Psoas muscle (tissue), 8 donors: Measurements from ENCODE around the gene LDLRAD4. TPM values are rescaled to one million over a fixed set of nuclear protein-coding genes. Genes with fewer than 3 reads are reported as not detected.

Experiments
- ATAC-seq, 4 donors: fragments of 200-7000 bp; cut with Tn5 transposase; one replicate each; pipeline ENCODE4 v1.9.1; 2020; ENCODE audit warnings: moderate library complexity in 3 of 4, mild to moderate bottlenecking in 2 of 4
- DNase-seq, 2 donors: peaks; one replicate each; pipeline ENCODE4 v3.0.0-alpha.2; 2020
- H3K27ac ChIP-seq: fragments of 200-600 bp; one replicate; pipeline ENCODE4 v1.8.0; 2022
- H3K27me3 ChIP-seq, 3 donors: fragments of 200-600 bp in 1 of 3; one replicate each; pipeline versions ENCODE4 v1.6.1 to v1.8.0; 2013 to 2022; ENCODE audit warnings: low read length in 2 of 3, mild to moderate bottlenecking in 2 of 3, moderate library complexity in 1 of 3; ENCODE audit not compliant: insufficient read depth in 3 of 3
- H3K36me3 ChIP-seq, 2 donors: fragments of 200-600 bp in 1 of 2; one replicate each; pipeline versions ENCODE4 v1.6.1 to v1.8.0; 2013 to 2022; ENCODE audit warnings: low read depth in 1 of 2, mild to moderate bottlenecking in 1 of 2, moderate library complexity in 1 of 2; ENCODE audit not compliant: insufficient read depth in 1 of 2
- H3K4me1 ChIP-seq: fragments of 200-600 bp; one replicate; pipeline ENCODE4 v1.8.0; 2022
- H3K4me3 ChIP-seq: fragments of 200-600 bp; one replicate; pipeline ENCODE4 v1.8.0; 2022; ENCODE audit warnings: mild to moderate bottlenecking
- H3K9me3 ChIP-seq: fragments of 200-600 bp; one replicate; pipeline ENCODE4 v1.8.0; 2022
- WGBS, 3 donors: extraction: QIAGEN DNeasy Blood & Tissue Kit; methylation state at CpG; one replicate each; pipeline versions ENCODE4 v1.1.6 to v1.1.7; 2013; 5-methylcytosine and 5-hydroxymethylcytosine counted together
- intact Hi-C, 2 donors: fragments of 100-400 bp; cut with DNase I; formaldehyde crosslinking; loops; one replicate each; pipeline versions ENCODE4 v1.11.0 to v1.14.2; 2022
- polyA plus RNA-seq, 3 donors: library from polyadenylated mRNA; stranded (reverse); fragments of 200-250 nt; gene quantifications; one replicate each; pipeline ENCODE4 v1.2.3, GENCODE V29; 2013
- total RNA-seq, 4 donors: library from RNA; stranded (reverse); fragmentation: NEBNext Ultra II Directional in 2 of 4; extraction: Animal tissue kit (Norgen Biotek cat#: 25700) in 2 of 4; gene quantifications; one replicate each; pipeline versions ENCODE4 v1.2.1 to v1.2.4, GENCODE V29; 2021 to 2023
- TF ChIP-seq, protein P1 (sequence below): fragments of 200-600 bp; IDR thresholded peaks from one replicate; pipeline ENCODE4 v1.8.0; 2022; ENCODE audit warnings: antibody characterized with exemption
- donor health status: healthy with polysubstance abuse.
- donor health status: DM: no; HTN: no; CAD: no; lungs with moderate emphysema.
- donor health status: Bipolar disorder and iron deficiency.
- donor health status: healthy.
- donor health status: DM: yes; HTN: yes; CAD: no.
- donor health status: DM: no; HTN: no; CAD: no.
- donor health status: DM: no; HTN: no; CAD: no.
- donor health status: DM: yes; HTN: yes; CAD: no.

LDLRAD4 gene
- total and polyA plus RNA-seq, 7 donors, result 1.8 to 13.9 (median 3.8) TPM

GRCh38 chr18:13429884-13430510, 211.4 kb downstream of the LDLRAD4 start:
- TF ChIP-seq, protein P1, sequence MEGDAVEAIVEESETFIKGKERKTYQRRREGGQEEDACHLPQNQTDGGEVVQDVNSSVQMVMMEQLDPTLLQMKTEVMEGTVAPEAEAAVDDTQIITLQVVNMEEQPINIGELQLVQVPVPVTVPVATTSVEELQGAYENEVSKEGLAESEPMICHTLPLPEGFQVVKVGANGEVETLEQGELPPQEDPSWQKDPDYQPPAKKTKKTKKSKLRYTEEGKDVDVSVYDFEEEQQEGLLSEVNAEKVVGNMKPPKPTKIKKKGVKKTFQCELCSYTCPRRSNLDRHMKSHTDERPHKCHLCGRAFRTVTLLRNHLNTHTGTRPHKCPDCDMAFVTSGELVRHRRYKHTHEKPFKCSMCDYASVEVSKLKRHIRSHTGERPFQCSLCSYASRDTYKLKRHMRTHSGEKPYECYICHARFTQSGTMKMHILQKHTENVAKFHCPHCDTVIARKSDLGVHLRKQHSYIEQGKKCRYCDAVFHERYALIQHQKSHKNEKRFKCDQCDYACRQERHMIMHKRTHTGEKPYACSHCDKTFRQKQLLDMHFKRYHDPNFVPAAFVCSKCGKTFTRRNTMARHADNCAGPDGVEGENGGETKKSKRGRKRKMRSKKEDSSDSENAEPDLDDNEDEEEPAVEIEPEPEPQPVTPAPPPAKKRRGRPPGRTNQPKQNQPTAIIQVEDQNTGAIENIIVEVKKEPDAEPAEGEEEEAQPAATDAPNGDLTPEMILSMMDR, result no peak
- DNase-seq (no peak), ATAC-seq (no peak)
- H3K27ac ChIP-seq, result no peak overlapping the region
- no peaks in the 10 kb centered on the region for H3K9me3 ChIP-seq
- H3K36me3 ChIP-seq, result no peaks in the 10 kb centered on the region
- intact Hi-C loops, result no loop called here
- WGBS, 3 donors, result 85 to 92% (median 87%) methylated on average over 15 of the region's 15 CpGs
- H3K27me3 ChIP-seq, result no peaks in the 10 kb centered on the region
- no peak overlapping the region for H3K4me3 ChIP-seq
- peaks cover 13% of the 10 kb centered on the region for H3K4me1 ChIP-seq

DNA sequence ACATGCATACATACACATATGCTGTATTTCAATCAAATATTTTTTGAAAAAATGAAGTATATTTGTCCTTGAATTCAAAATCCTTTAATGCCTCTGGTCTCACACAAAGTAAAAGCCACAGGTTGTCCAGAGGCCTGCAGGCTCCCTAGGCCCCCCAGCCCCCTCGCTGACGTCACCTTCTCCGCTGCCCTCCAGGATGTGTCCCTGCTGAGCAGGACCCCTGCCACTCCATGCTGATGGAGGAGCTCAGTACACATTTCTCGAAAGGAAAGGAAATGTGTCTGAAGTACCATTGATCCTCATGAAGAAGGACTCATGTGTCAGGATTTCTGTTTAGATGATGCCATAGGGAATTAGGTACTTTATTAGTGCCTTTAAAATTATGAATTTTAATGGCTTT, 212.1 kb downstream of the LDLRAD4 start:
- intact Hi-C loops, result no loop called here
- ATAC-seq, result no peak

GRCh38 chr18:13431886-13432285, 213.3 kb downstream of the LDLRAD4 start:
- intact Hi-C loops, result no loop called here
- Histone ChIP-seq H3K9me3 (no peaks in the 10 kb centered on the region), H3K4me1 (peaks cover 25% of the 10 kb centered on the region), H3K27ac (no peak overlapping the region), H3K4me3 (no peak overlapping the region), H3K36me3 (no peaks in the 10 kb centered on the region), H3K27me3 (no peaks in the 10 kb centered on the region)
- WGBS, 3 donors, result 89 to 95% (median 93%) methylated on average over 16 of the region's 16 CpGs
- DNase-seq (no peak), ATAC-seq (no peak)
- TF ChIP-seq, protein P1, result no peak

More for the DNA sequence above, 212.1 kb downstream of the LDLRAD4 start:
- Histone ChIP-seq H3K27me3 (no peaks in the 10 kb centered on the region), H3K9me3 (no peaks in the 10 kb centered on the region), H3K4me3 (no peak overlapping the region), H3K27ac (no peak overlapping the region), H3K36me3 (no peaks in the 10 kb centered on the region), H3K4me1 (peaks cover 14% of the 10 kb centered on the region)
- 93 to 99% (median 96%) methylated on average over 4 of the region's 4 CpGs for WGBS, 3 donors
- DNase-seq, result no peak
- TF ChIP-seq, protein P1, result no peak

DNA sequence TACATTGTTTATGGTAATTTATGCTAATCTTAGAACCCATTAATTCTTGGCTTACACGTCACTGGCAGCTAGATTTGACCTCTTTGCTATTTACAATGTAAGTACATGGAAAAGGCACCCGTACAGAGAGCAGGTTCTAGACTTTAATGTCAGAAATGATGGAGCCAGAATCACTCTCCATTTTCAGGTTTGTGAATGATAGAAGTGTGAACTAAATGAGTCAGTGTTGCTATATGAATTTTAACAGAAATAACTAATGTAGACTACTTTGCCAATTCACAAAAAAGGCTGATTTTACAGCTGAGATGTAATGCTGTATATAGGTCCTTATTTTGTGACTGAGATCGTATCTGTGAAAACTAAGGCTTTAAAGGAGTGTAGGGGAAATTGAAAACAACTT, 214.6 kb downstream of the LDLRAD4 start:
- 68 to 89% (median 71%) methylated on average over 3 of the region's 3 CpGs for WGBS, 3 donors
- intact Hi-C loops, result no loop called here
- no peaks in the 10 kb centered on the region for H3K36me3 ChIP-seq
- H3K4me1 ChIP-seq, result peaks cover 26% of the 10 kb centered on the region
- no peak for DNase-seq
- TF ChIP-seq, protein P1, result no peak
- no peak overlapping the region for H3K27ac ChIP-seq
- H3K4me3 ChIP-seq, result no peak overlapping the region
- no peaks in the 10 kb centered on the region for H3K27me3 ChIP-seq
- H3K9me3 ChIP-seq, result no peaks in the 10 kb centered on the region
- ATAC-seq, result no peak

DNA sequence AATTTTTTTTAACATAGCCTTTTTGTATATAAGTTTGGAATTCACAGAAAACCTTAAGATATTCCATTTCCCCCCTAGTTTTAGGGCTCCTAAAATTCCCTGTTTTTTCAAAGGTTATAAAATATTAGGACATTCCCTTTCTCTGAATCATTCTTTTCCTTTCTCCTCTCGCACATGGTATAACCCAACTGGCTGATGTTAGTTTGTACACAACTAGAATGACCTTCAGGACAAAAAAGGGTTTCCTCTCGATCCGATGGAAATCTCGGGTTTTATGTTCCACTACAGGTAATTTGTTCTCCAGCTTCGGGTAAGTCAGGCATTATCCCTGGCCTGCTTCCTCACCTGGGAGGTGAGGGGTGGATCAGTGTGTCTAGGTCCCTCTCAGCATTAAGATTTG, 215.1 kb downstream of the LDLRAD4 start:
- H3K4me1 ChIP-seq, result peaks cover 26% of the 10 kb centered on the region

More for the DNA sequence above, 215.1 kb downstream of the LDLRAD4 start:
- ATAC-seq (no peak), DNase-seq (no peak)
- 78 to 81% (median 79%) methylated on average over 5 of the region's 5 CpGs for WGBS, 3 donors
- Histone ChIP-seq H3K4me3 (no peak overlapping the region), H3K27me3 (no peaks in the 10 kb centered on the region), H3K36me3 (no peaks in the 10 kb centered on the region), H3K27ac (no peak overlapping the region), H3K9me3 (no peaks in the 10 kb centered on the region)
- TF ChIP-seq, protein P1, result no peak
- intact Hi-C loops, result no loop called here
